ENCODE data around the gene APOBEC3H. TPM values are rescaled to one million over a fixed set of nuclear protein-coding genes. Genes with fewer than 3 reads are reported as not detected.
A peak's percentile ranks its signal among the peaks of the same experiment; 100 is the strongest.

Gene APOBEC3H
- total RNA-seq, 4 donors from 2014 or later: not detected

- no peak overlapping the region for H3K4me3 ChIP-seq
- TF ChIP-seq POLR2A (IDR thresholded peaks at IDR 0.05) (no peak), EP300 (IDR thresholded peaks at IDR 0.05) (no peak), CTCF (IDR thresholded peaks at IDR 0.05) (no peak), POLR2AphosphoS5 (IDR thresholded peaks at IDR 0.05) (no peak)
- no peak for ATAC-seq
- no peaks in the 10 kb centered on the region for H3K9me3 ChIP-seq
- no peaks in the 10 kb centered on the region for H3K27me3 ChIP-seq
- H3K36me3 ChIP-seq: peaks cover 0 to 54% of the 10 kb centered on the region in 2 donors
- no peak overlapping the region for H3K27ac ChIP-seq
- peaks cover 0 to 29% (median 9%) of the 10 kb centered on the region in 3 donors for H3K4me1 ChIP-seq
- 83% methylated on average over 2 of the region's 4 CpGs; no CpG with 5 or more reads in 1 of the 2 donors for WGBS, 2 donors (ENCODE audit: low coverage in 1 of 2)
Measured at GRCh38 chr22:39129081-39129480, 32.0 kb downstream of the APOBEC3H start.

- TF ChIP-seq POLR2AphosphoS5 (IDR thresholded peaks at IDR 0.05) (no peak), EP300 (IDR thresholded peaks at IDR 0.05) (no peak), CTCF (IDR thresholded peaks at IDR 0.05) (no peak), POLR2A (IDR thresholded peaks at IDR 0.05) (no peak)
- Histone ChIP-seq H3K4me1 (peaks cover 0 to 31% (median 9%) of the 10 kb centered on the region in 3 donors), H3K9me3 (no peaks in the 10 kb centered on the region), H3K4me3 (no peak overlapping the region), H3K27ac (no peak overlapping the region), H3K27me3 (no peaks in the 10 kb centered on the region), H3K36me3 (peaks cover 0 to 61% of the 10 kb centered on the region in 2 donors)
- 89 to 100% methylated on average over 2 to 5 of the region's 9 CpGs for WGBS, 2 donors (ENCODE audit: low coverage in 1 of 2)
- no peak for ATAC-seq
Measured at GRCh38 chr22:39129746-39130145, 32.7 kb downstream of the APOBEC3H start.

GRCh38 chr22:39130152-39130704, 33.2 kb downstream of the APOBEC3H start:
- no peak for ATAC-seq
- WGBS, 2 donors (ENCODE audit: low coverage in 1 of 2): 98% methylated on average over 7 of the region's 8 CpGs; no CpG with 5 or more reads in 1 of the 2 donors
- peaks cover 0 to 66% of the 10 kb centered on the region in 2 donors for H3K36me3 ChIP-seq

GRCh38 chr22:39130892-39131855, 34.1 kb downstream of the APOBEC3H start:
- no peak for ATAC-seq
- Histone ChIP-seq H3K27me3 (no peaks in the 10 kb centered on the region), H3K27ac (peak overlapping the region in 2 of 4 donors; percentile 11 to 50), H3K36me3 (peaks cover 0 to 71% of the 10 kb centered on the region in 2 donors), H3K4me1 (peaks cover 0 to 43% (median 14%) of the 10 kb centered on the region in 3 donors), H3K9me3 (no peaks in the 10 kb centered on the region), H3K4me3 (no peak overlapping the region)
- 43 to 80% methylated on average over 2 to 4 of the region's 24 CpGs for WGBS, 2 donors (ENCODE audit: low coverage in 1 of 2)
- TF ChIP-seq POLR2A (IDR thresholded peaks at IDR 0.05): no peak
- no peak for TF ChIP-seq CTCF (IDR thresholded peaks at IDR 0.05)
- TF ChIP-seq POLR2AphosphoS5 (IDR thresholded peaks at IDR 0.05): no peak
- no peak for TF ChIP-seq EP300 (IDR thresholded peaks at IDR 0.05)

More at GRCh38 chr22:39130152-39130704, 33.2 kb downstream of the APOBEC3H start:
- Histone ChIP-seq H3K9me3 (no peaks in the 10 kb centered on the region), H3K27ac (no peak overlapping the region), H3K27me3 (no peaks in the 10 kb centered on the region), H3K4me1 (peaks cover 0 to 36% (median 12%) of the 10 kb centered on the region in 3 donors), H3K4me3 (no peak overlapping the region)
- TF ChIP-seq POLR2AphosphoS5 (IDR thresholded peaks at IDR 0.05) (no peak), CTCF (IDR thresholded peaks at IDR 0.05) (no peak), EP300 (IDR thresholded peaks at IDR 0.05) (no peak), POLR2A (IDR thresholded peaks at IDR 0.05) (no peak)
